IMR-90 (cell line): ENCODE data around the gene ABI3BP. TPM values are rescaled to one million over a fixed set of nuclear protein-coding genes. Genes with fewer than 3 reads are reported as not detected.

Experiments
- ATAC-seq: fragments of 200-7000 bp; cut with Tn5 transposase; 2 replicates; pipeline ENCODE4 v1.9.1; 2020; ENCODE audit warnings: low read depth, mild to moderate bottlenecking, moderate library complexity
- BruUV-seq: library from RNA; stranded (reverse); fragments of 400-500 nt; replicated peaks from 2 replicates; lab custom pipeline; 2021; lab: Mats Ljungman, UMichigan
- CTCF ChIA-PET: fragments of 300-600 bp; formaldehyde crosslinking; extraction: SDS; loops from one replicate; lab custom pipeline; 2021; ENCODE audit warnings: antibody characterized with exemption; lab: Yijun Ruan, JAX
- POLR2A ChIA-PET: fragments of 300-600 bp; sonication (Branson Sonifier 250); formaldehyde crosslinking; loops from one replicate; lab custom pipeline; 2022; ENCODE audit warnings: antibody characterized with exemption; ENCODE audit not compliant: unreplicated experiment; lab: Charles Lee
- DNase-seq: peaks from one replicate; pipeline ENCODE4 v3.0.0; 2013
- H2AFZ ChIP-seq: replicated peaks from 2 replicates; pipeline ENCODE3; 2013; ENCODE audit warnings: low read length, mild to moderate bottlenecking; ENCODE audit not compliant: poor library complexity
- H2AK5ac ChIP-seq: 2 replicates; pipeline ENCODE4 v1.6.1; 2013; ENCODE audit warnings: low read depth, low read length, inconsistent platforms
- H2AK9ac ChIP-seq: replicated peaks from 2 replicates; pipeline ENCODE3; 2013; ENCODE audit warnings: mild to moderate bottlenecking, low read depth, low read length, moderate library complexity; ENCODE audit not compliant: poor library complexity
- H2BK120ac ChIP-seq: 2 replicates; pipeline ENCODE4 v1.6.1; 2013; ENCODE audit warnings: low read depth, low read length, inconsistent platforms
- H2BK15ac ChIP-seq: 3 replicates; pipeline ENCODE4 v1.6.1; 2013; ENCODE audit warnings: low read depth, low read length, inconsistent platforms
- H2BK20ac ChIP-seq: 2 replicates; pipeline ENCODE4 v1.6.1; 2013; ENCODE audit warnings: low read depth, mild to moderate bottlenecking, inconsistent platforms, low read length, moderate library complexity
- H2BK5ac ChIP-seq: 2 replicates; pipeline ENCODE4 v1.6.1; 2013; ENCODE audit warnings: mild to moderate bottlenecking, low read depth, low read length, inconsistent platforms; ENCODE audit not compliant: poor library complexity, severe bottlenecking
- H3K14ac ChIP-seq: replicated peaks from 2 replicates; pipeline ENCODE4 v1.6.1; 2013; ENCODE audit warnings: low read depth, low read length, inconsistent platforms
- H3K18ac ChIP-seq: 2 replicates; pipeline ENCODE4 v1.6.1; 2013; ENCODE audit warnings: low read depth, low read length, control low read depth
- H3K23ac ChIP-seq: 2 replicates; pipeline ENCODE4 v1.6.1; 2013; ENCODE audit warnings: low read depth, low read length, inconsistent platforms
- H3K27ac ChIP-seq: 2 replicates; pipeline ENCODE4 v1.5.1; 2013; ENCODE audit warnings: mild to moderate bottlenecking, control low read depth, low read length; ENCODE audit not compliant: insufficient read depth
- H3K27me3 ChIP-seq: 2 replicates; pipeline ENCODE4 v1.6.1; 2013; ENCODE audit warnings: low read length; ENCODE audit not compliant: control insufficient read depth, insufficient read depth
- H3K36me3 ChIP-seq: 2 replicates; pipeline ENCODE4 v1.6.1; 2013; ENCODE audit warnings: low read length, mixed read lengths; ENCODE audit not compliant: control insufficient read depth, insufficient read depth
- H3K4ac ChIP-seq: 2 replicates; pipeline ENCODE4 v1.6.1; 2013; ENCODE audit warnings: low read depth, low read length, inconsistent platforms
- H3K4me1 ChIP-seq: 2 replicates; pipeline ENCODE4 v1.6.1; 2013; ENCODE audit warnings: low read length, mixed read lengths; ENCODE audit not compliant: control insufficient read depth, insufficient read depth
- H3K4me2 ChIP-seq: 2 replicates; pipeline ENCODE4 v1.6.1; 2013; ENCODE audit warnings: low read depth, mild to moderate bottlenecking, control low read depth, low read length, moderate library complexity
- H3K4me3 ChIP-seq: 2 replicates; pipeline ENCODE4 v1.5.1; 2013; ENCODE audit warnings: low read depth, mild to moderate bottlenecking, control low read depth, low read length, moderate library complexity; ENCODE audit not compliant: insufficient read depth
- H3K56ac ChIP-seq: 2 replicates; pipeline ENCODE4 v1.6.1; 2013; ENCODE audit warnings: low read length, inconsistent platforms; ENCODE audit not compliant: insufficient read depth; ENCODE audit errors: extremely low read depth
- H3K79me1 ChIP-seq, 2 experiments: 2 replicates each; pipeline ENCODE4 v1.6.1; 2013; ENCODE audit warnings: low read length in 2 of 2, inconsistent platforms in 1 of 2, low read depth in 1 of 2
- H3K9ac ChIP-seq: 2 replicates; pipeline ENCODE4 v1.6.1; 2013; ENCODE audit warnings: low read depth, low read length, control low read depth
- H3K9me1 ChIP-seq: 2 replicates; pipeline ENCODE4 v1.6.1; 2013; ENCODE audit warnings: low read length, inconsistent platforms; ENCODE audit not compliant: insufficient read depth
- H3K9me3 ChIP-seq: 2 replicates; pipeline ENCODE4 v1.6.1; 2013; ENCODE audit warnings: low read length; ENCODE audit not compliant: control insufficient read depth, insufficient read depth
- H4K20me1 ChIP-seq: 2 replicates; pipeline ENCODE4 v1.6.1; 2013; ENCODE audit warnings: low read length, inconsistent platforms; ENCODE audit not compliant: insufficient read depth
- H4K5ac ChIP-seq: 2 replicates; pipeline ENCODE4 v1.6.1; 2013; ENCODE audit warnings: mild to moderate bottlenecking, low read depth, low read length, control low read depth
- H4K8ac ChIP-seq, 2 experiments: 2 replicates each; pipeline ENCODE4 v1.6.1; 2013; ENCODE audit warnings: low read depth in 2 of 2, low read length in 2 of 2, control low read depth in 1 of 2, inconsistent platforms in 1 of 2
- H4K91ac ChIP-seq: 2 replicates; pipeline ENCODE4 v1.6.1; 2013; ENCODE audit warnings: low read depth, low read length, inconsistent platforms; ENCODE audit not compliant: insufficient read depth
- BHLHE40 ChIP-seq: fragments of 150-350 bp; IDR thresholded peaks from 2 replicates; pipeline ENCODE4 v1.6.1; 2016; ENCODE audit warnings: mild to moderate bottlenecking, low read depth, low read length
- CHD1 ChIP-seq: IDR thresholded peaks from 2 replicates; pipeline ENCODE4 v1.6.1; 2012; ENCODE audit warnings: low read depth, low read length, improper control_type of control experiment
- FOS ChIP-seq: fragments of 150-350 bp; IDR thresholded peaks from 2 replicates; pipeline ENCODE4 v1.6.1; 2016; ENCODE audit warnings: low read depth, low read length
- MAFK ChIP-seq: IDR thresholded peaks from 2 replicates; pipeline ENCODE4 v1.6.1; 2012; ENCODE audit warnings: low read depth, low read length, improper control_type of control experiment
- NFE2L2 ChIP-seq: fragments of 150-350 bp; IDR thresholded peaks from 2 replicates; pipeline ENCODE4 v1.6.1; 2016; ENCODE audit warnings: low read depth, mild to moderate bottlenecking, low read length
- POLR2A ChIP-seq: IDR thresholded peaks from 2 replicates; pipeline ENCODE4 v1.6.1; 2012; ENCODE audit warnings: mild to moderate bottlenecking, low read depth, low read length
- RAD21 ChIP-seq: IDR thresholded peaks from 2 replicates; pipeline ENCODE4 v1.6.1; 2012; ENCODE audit warnings: low read length, improper control_type of control experiment
- SMC3 ChIP-seq: fragments of 150-350 bp; IDR thresholded peaks from 2 replicates; pipeline ENCODE4 v1.6.1; 2016; ENCODE audit warnings: low read depth, mild to moderate bottlenecking, antibody characterized with exemption, low read length, moderate library complexity
- WGBS, 2 experiments: methylation state at CpG; one replicate each; pipeline versions ENCODE4 v1.1.5 to v1.1.7; 2013; ENCODE audit warnings: missing lambda C conversion rate in 2 of 2; ENCODE audit not compliant: insufficient read length in 1 of 2; ENCODE audit errors: extremely low coverage in 2 of 2; 5-methylcytosine and 5-hydroxymethylcytosine counted together
- dilution Hi-C: fragments of 300-500 bp; cut with HindIII; formaldehyde crosslinking; loops from one replicate; pipeline ENCODE4 v1.14.3; 2018; ENCODE audit warnings: low sequenced_read_pairs; ENCODE audit not compliant: unreplicated experiment
- in situ Hi-C: fragments of 300-500 bp; cut with MboI; formaldehyde crosslinking; loops from 3 replicates; pipeline ENCODE4 v1.14.3; 2019; ENCODE audit warnings: low sequenced_read_pairs, inconsistent platforms, mixed read lengths
- intact Hi-C: fragments of 100-400 bp; cut with micrococcal nuclease; formaldehyde crosslinking; loops from 2 replicates; pipeline ENCODE4 v1.10.0; 2022
- polyA plus RNA-seq, 3 experiments: library from polyadenylated mRNA; depleted of rRNA; stranded (reverse); fragments of >200 nt; gene quantifications; 2 replicates each; pipeline ENCODE4 v1.2.3, GENCODE V29; 2012; ENCODE audit warnings: low replicate concordance in 1 of 3
- total RNA-seq: library from RNA; depleted of rRNA; stranded (reverse); fragments of >200 nt; gene quantifications from 2 replicates; pipeline ENCODE4 v1.2.3, GENCODE V29; 2012
- TF ChIP-seq, protein P1 (sequence below): fragments of 150-350 bp; IDR thresholded peaks from 2 replicates; pipeline ENCODE4 v1.6.1; 2016; ENCODE audit warnings: low read depth, mild to moderate bottlenecking, low read length, moderate library complexity, borderline replicate concordance
- TF ChIP-seq, protein P2 (sequence below): conservative IDR thresholded peaks from 2 replicates; pipeline ENCODE4 v1.5.1; 2012; ENCODE audit warnings: mild to moderate bottlenecking, low read depth, low read length, improper control_type of control experiment
- TF ChIP-seq, protein P3 (sequence below): fragments of 150-350 bp; IDR thresholded peaks from 2 replicates; pipeline ENCODE4 v1.6.1; 2017; ENCODE audit warnings: mild to moderate bottlenecking, antibody characterized with exemption, low read length, low read depth

Gene ABI3BP
- total and polyA plus RNA-seq, 2 of the 4 experiments (the other 2 are of a cell fraction), result 3.0 to 26.7 TPM

DNA sequence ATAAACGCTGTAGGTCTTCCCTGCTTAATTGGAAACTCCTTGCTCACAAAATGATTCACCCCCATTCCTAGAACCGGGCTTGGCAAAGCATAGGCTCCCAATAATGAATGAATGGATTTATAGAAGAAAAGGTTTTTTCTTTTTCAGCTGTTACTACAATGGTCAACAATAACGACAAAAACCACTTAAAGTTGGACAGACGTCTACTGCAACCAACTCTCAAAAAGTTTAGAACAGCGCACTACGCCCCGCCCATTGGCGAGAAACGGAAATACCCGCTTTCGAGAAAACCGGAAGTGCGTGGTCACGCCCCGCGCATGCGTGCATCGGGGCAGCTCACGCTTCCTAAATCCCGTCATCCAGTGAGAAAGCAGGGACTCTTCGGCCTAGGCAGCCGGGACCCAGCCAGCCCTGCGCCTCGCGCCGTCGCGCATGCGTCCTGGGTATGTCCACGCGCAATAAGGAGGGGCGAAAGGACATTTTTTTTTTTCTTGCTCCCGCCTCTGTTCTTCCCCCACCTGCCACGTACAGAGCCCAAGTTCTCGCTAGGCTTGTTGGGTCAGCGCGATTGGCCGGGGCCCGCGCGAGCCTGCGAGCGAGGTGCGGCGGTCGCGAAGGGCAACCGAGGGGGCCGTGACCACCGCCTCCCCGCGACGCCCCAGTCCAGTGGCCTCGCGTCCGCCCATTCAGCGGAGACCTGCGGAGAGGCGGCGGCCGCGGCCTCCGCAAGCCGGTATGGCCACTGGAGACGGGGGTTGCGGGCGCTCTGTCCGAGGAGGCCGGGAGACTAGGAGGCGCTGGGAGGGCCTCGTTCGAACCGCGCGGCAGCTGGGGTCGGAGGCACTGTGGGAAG lies 284.0 kb downstream of the ABI3BP start, which contains the start of gene TFG (continued):
- TF ChIP-seq SMC3 (no peak), MAFK (peak; percentile 50; the same call in 1 of the 2 replicates), BHLHE40 (peak; percentile 69)

DNA sequence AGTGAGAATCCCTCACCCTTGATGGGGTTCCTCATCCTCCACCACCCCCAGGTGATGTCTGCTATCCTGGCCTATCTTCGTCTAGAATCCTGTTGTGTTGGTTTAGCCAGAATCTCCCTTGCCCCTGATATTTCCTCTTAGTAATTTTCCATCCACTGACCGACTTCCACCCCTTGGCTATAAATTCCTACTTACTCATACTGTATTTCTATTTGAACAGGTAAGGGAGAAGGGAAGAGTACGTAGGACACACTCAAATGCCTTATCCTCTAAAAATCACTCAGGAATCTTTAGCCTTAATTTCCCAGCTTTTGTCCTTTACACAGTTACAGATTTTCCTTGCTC lies 284.6 kb downstream of the ABI3BP start:
- DNase-seq, result no peak
- Histone ChIP-seq H3K9me1 (no peaks in the 10 kb centered on the region; the same call in 1 of the 2 replicates), H3K56ac (0 out of 2 replicates have a peak overlapping the region, but pooled peaks have one; percentile 63), H2AK9ac (no peak overlapping the region), H3K9me3 (no peaks in the 10 kb centered on the region), H2AFZ (peak overlapping the region; percentile 88), H3K23ac (peak overlapping the region; percentile 6; the same call in 1 of the 2 replicates), H3K36me3 (0 out of 2 replicates have a peak, but pooled peaks cover 4% of the 10 kb centered on the region), H2BK15ac (peak overlapping the region; percentile 8; the same call in 1 of the 3 replicates), H2BK120ac (peak overlapping the region; percentile 28; the same call in 1 of the 2 replicates), H3K4me1 (no peaks in the 10 kb centered on the region; the same call in 1 of the 2 replicates), H4K5ac (peak overlapping the region; percentile 52), H4K8ac (peak overlapping the region; percentile 91 to 96), H3K18ac (no peak overlapping the region; the same call in 1 of the 2 replicates), H3K14ac (peak overlapping the region; percentile 82), H3K4me3 (peak overlapping the region; percentile 35; the same call in 1 of the 2 replicates), H2AK5ac (peak overlapping the region; percentile 83), H3K4ac (peak overlapping the region; percentile 39; the same call in 1 of the 2 replicates), H4K20me1 (peaks cover 37% of the 10 kb centered on the region), H3K79me1 (peaks cover 0 to 18% of the 10 kb centered on the region in 2 experiments; a peak in 2 of 4 replicates), H3K27ac (no peak overlapping the region), H3K4me2 (peak overlapping the region; percentile 41; the same call in 1 of the 2 replicates), H4K91ac (peak overlapping the region; percentile 47), H2BK20ac (no peak overlapping the region), H2BK5ac (peak overlapping the region; percentile 58), H3K27me3 (no peaks in the 10 kb centered on the region), H3K9ac (no peak overlapping the region; the same call in 1 of the 2 replicates)
- no TSS peak for BruUV-seq
- dilution Hi-C loops, result no loop called here
- in situ Hi-C loops, result no loop called here
- ChIA-PET CTCF (no interaction called here), POLR2A (interaction anchor here (0.6 kb wide), 1 partner anchor 216 kb away, joined by 3 read pairs; the partner anchor contains the start of gene TMEM45A)
- intact Hi-C loops, result no loop called here
- no peak for ATAC-seq
- WGBS, 2 experiments, result no CpG with 5 or more reads among the region's 3 CpGs
- TF ChIP-seq BHLHE40 (no peak), RAD21 (no peak), CHD1 (no peak), FOS (no peak), NFE2L2 (no peak), POLR2A (no peak)
- TF ChIP-seq, protein P1, sequence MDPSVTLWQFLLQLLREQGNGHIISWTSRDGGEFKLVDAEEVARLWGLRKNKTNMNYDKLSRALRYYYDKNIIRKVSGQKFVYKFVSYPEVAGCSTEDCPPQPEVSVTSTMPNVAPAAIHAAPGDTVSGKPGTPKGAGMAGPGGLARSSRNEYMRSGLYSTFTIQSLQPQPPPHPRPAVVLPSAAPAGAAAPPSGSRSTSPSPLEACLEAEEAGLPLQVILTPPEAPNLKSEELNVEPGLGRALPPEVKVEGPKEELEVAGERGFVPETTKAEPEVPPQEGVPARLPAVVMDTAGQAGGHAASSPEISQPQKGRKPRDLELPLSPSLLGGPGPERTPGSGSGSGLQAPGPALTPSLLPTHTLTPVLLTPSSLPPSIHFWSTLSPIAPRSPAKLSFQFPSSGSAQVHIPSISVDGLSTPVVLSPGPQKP, result no peak
- TF ChIP-seq, protein P2, sequence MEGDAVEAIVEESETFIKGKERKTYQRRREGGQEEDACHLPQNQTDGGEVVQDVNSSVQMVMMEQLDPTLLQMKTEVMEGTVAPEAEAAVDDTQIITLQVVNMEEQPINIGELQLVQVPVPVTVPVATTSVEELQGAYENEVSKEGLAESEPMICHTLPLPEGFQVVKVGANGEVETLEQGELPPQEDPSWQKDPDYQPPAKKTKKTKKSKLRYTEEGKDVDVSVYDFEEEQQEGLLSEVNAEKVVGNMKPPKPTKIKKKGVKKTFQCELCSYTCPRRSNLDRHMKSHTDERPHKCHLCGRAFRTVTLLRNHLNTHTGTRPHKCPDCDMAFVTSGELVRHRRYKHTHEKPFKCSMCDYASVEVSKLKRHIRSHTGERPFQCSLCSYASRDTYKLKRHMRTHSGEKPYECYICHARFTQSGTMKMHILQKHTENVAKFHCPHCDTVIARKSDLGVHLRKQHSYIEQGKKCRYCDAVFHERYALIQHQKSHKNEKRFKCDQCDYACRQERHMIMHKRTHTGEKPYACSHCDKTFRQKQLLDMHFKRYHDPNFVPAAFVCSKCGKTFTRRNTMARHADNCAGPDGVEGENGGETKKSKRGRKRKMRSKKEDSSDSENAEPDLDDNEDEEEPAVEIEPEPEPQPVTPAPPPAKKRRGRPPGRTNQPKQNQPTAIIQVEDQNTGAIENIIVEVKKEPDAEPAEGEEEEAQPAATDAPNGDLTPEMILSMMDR, result no peak
- TF ChIP-seq, protein P3, sequence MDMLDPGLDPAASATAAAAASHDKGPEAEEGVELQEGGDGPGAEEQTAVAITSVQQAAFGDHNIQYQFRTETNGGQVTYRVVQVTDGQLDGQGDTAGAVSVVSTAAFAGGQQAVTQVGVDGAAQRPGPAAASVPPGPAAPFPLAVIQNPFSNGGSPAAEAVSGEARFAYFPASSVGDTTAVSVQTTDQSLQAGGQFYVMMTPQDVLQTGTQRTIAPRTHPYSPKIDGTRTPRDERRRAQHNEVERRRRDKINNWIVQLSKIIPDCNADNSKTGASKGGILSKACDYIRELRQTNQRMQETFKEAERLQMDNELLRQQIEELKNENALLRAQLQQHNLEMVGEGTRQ, result no peak
